HepG2 (cell line): ENCODE data around the gene FNDC3B. TPM values are rescaled to one million over a fixed set of nuclear protein-coding genes. Genes with fewer than 3 reads are reported as not detected.

Source experiments
- ARNT2 ChIP-seq: sonication (generic); formaldehyde crosslinking; IDR thresholded peaks from 2 replicates; pipeline ENCODE4 v1.8.0; 2022; ENCODE audit warnings: mild to moderate bottlenecking, low read depth, missing genetic modification reagents, moderate library complexity
- ATF7 ChIP-seq, 2 experiments: fragments of 450-650 bp in 1 of 2; sonication (generic) in 1 of 2; formaldehyde crosslinking in 1 of 2; IDR thresholded peaks; 2 replicates each; pipeline versions ENCODE4 v1.4.0 to v1.6.1; 2016 to 2020; ENCODE audit warnings: antibody characterized with exemption in 1 of 2, mild to moderate bottlenecking in 1 of 2, missing genetic modification reagents in 1 of 2
- CHCHD3 ChIP-seq: sonication (generic); formaldehyde crosslinking; IDR thresholded peaks from 2 replicates; pipeline ENCODE4 v1.8.0; 2022; ENCODE audit warnings: mild to moderate bottlenecking, missing genetic modification reagents, moderate library complexity
- GATA4 ChIP-seq: sonication (generic); IDR thresholded peaks from 2 replicates; pipeline ENCODE4 v1.6.1; 2016; ENCODE audit warnings: antibody characterized with exemption, low read depth, borderline replicate concordance
- HDAC1 ChIP-seq: sonication (generic); formaldehyde crosslinking; IDR thresholded peaks from 2 replicates; pipeline ENCODE4 v1.5.1; 2020; ENCODE audit warnings: mild to moderate bottlenecking, missing genetic modification reagents
- HDAC6 ChIP-seq: fragments of 200-600 bp; sonication (generic); IDR thresholded peaks from 2 replicates; pipeline ENCODE4 v1.7.0; 2017; ENCODE audit warnings: mild to moderate bottlenecking, antibody characterized with exemption, low read length, low read depth
- MAF1 ChIP-seq: sonication (generic); formaldehyde crosslinking; IDR thresholded peaks from 2 replicates; pipeline ENCODE4 v1.5.0; 2020; ENCODE audit warnings: missing genetic modification reagents, borderline replicate concordance
- RELA ChIP-seq: sonication (generic); formaldehyde crosslinking; IDR thresholded peaks from 2 replicates; pipeline ENCODE4 v1.4.0; 2020; ENCODE audit warnings: missing genetic modification reagents
- REST ChIP-seq, 2 experiments: IDR thresholded peaks; 2 replicates each; pipeline ENCODE4 v1.6.1; 2011 to 2012; ENCODE audit warnings: low read length in 2 of 2, borderline replicate concordance in 1 of 2, low read depth in 1 of 2, mild to moderate bottlenecking in 1 of 2, moderate library complexity in 1 of 2
- SALL1 ChIP-seq: sonication (generic); formaldehyde crosslinking; IDR thresholded peaks from 2 replicates; pipeline ENCODE4 v1.8.0; 2022; ENCODE audit warnings: mild to moderate bottlenecking, missing genetic modification reagents
- TSC22D2 ChIP-seq: sonication (generic); formaldehyde crosslinking; IDR thresholded peaks from 2 replicates; pipeline ENCODE4 v1.5.1; 2020; ENCODE audit warnings: missing genetic modification reagents, mild to moderate bottlenecking, borderline replicate concordance
- ZBTB10 ChIP-seq: sonication (generic); formaldehyde crosslinking; IDR thresholded peaks from 2 replicates; pipeline ENCODE4 v1.4.0; 2020; ENCODE audit warnings: missing genetic modification reagents, borderline replicate concordance
- ZFAT ChIP-seq: sonication (generic); formaldehyde crosslinking; conservative IDR thresholded peaks from 2 replicates; pipeline ENCODE4 v1.8.1; 2023; ENCODE audit warnings: missing genetic modification reagents, inconsistent platforms
- ZMYM4 ChIP-seq: sonication (generic); formaldehyde crosslinking; IDR thresholded peaks from 2 replicates; pipeline ENCODE4 v1.8.1; 2023; ENCODE audit warnings: mild to moderate bottlenecking, missing genetic modification reagents
- ZNF451 ChIP-seq: sonication (generic); formaldehyde crosslinking; IDR thresholded peaks from 2 replicates; pipeline ENCODE4 v1.5.0; 2020; ENCODE audit warnings: mild to moderate bottlenecking, missing genetic modification reagents
- ZNF512 ChIP-seq: sonication (generic); formaldehyde crosslinking; IDR thresholded peaks from 2 replicates; pipeline ENCODE4 v1.4.0; 2020; ENCODE audit warnings: mild to moderate bottlenecking, missing genetic modification reagents
- ZNF644 ChIP-seq: IDR thresholded peaks from 2 replicates; pipeline ENCODE4 v1.6.1; 2016; ENCODE audit warnings: low read depth
- polyA plus RNA-seq, 8 experiments: library from polyadenylated mRNA; depleted of rRNA in 3 of 8; stranded (reverse) in 7 of 8; unstranded in 1 of 8; fragments of >200 nt; fragmentation: Illumina TruSeq in 4 of 8; extraction: Trizol in 4 of 8; gene quantifications; 2 replicates each; pipeline versions ENCODE4 v1.2.1 to v1.2.3, GENCODE V29; 2011 to 2016; ENCODE audit warnings: low read depth in 4 of 8, missing spikeins in 1 of 8, mixed read lengths in 1 of 8; ENCODE audit not compliant: insufficient read depth in 1 of 8
- total RNA-seq, 5 experiments: library from RNA; depleted of rRNA; stranded (reverse); fragments of >200 nt; fragmentation: Illumina TruSeq; extraction: Trizol; gene quantifications; 2 replicates each; pipeline ENCODE4 v1.2.3, GENCODE V29; 2016; ENCODE audit warnings: low read depth in 1 of 5
- TF ChIP-seq, protein P1 (sequence below): sonication (generic); formaldehyde crosslinking; IDR thresholded peaks from 2 replicates; pipeline ENCODE4 v1.4.0; 2020; ENCODE audit warnings: missing genetic modification reagents, borderline replicate concordance

The FNDC3B gene
- total and polyA plus RNA-seq, 2 of the 13 experiments (the other 11 are each of a cell fraction or from before 2014, with no cell fraction given), result 74.8 to 103 TPM

- TF ChIP-seq, protein P1, sequence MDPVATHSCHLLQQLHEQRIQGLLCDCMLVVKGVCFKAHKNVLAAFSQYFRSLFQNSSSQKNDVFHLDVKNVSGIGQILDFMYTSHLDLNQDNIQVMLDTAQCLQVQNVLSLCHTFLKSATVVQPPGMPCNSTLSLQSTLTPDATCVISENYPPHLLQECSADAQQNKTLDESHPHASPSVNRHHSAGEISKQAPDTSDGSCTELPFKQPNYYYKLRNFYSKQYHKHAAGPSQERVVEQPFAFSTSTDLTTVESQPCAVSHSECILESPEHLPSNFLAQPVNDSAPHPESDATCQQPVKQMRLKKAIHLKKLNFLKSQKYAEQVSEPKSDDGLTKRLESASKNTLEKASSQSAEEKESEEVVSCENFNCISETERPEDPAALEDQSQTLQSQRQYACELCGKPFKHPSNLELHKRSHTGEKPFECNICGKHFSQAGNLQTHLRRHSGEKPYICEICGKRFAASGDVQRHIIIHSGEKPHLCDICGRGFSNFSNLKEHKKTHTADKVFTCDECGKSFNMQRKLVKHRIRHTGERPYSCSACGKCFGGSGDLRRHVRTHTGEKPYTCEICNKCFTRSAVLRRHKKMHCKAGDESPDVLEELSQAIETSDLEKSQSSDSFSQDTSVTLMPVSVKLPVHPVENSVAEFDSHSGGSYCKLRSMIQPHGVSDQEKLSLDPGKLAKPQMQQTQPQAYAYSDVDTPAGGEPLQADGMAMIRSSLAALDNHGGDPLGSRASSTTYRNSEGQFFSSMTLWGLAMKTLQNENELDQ (CRISPR knock-in tag), result no peak
- TF ChIP-seq ZFAT (CRISPR knock-in tag), result no peak
- TF ChIP-seq ZMYM4, result peak; percentile 86
- TF ChIP-seq HDAC6, result no peak
- TF ChIP-seq ATF7 (IDR thresholded peaks at IDR 0.05), result no peak
- no peak for TF ChIP-seq ATF7 (CRISPR knock-in tag; IDR thresholded peaks at IDR 0.05)
- peak; percentile 29; the same call in 1 of the 2 replicates for TF ChIP-seq GATA4
- TF ChIP-seq ZNF451, result no peak
- TF ChIP-seq ARNT2 (CRISPR knock-in tag), result peak; percentile 62
- no peak for TF ChIP-seq ZNF512 (CRISPR knock-in tag)
- TF ChIP-seq HDAC1, result peak; percentile 53
- TF ChIP-seq REST (IDR thresholded peaks at IDR 0.05; ENCODE audit: borderline replicate concordance in 1 of 2, low read depth in 1 of 2, low read length in 2 of 2), result peak in 1 of 2 experiments; percentile 46; a peak in 1 of 4 replicates
- peak; percentile 97 for TF ChIP-seq SALL1 (CRISPR knock-in tag)
- TF ChIP-seq MAF1 (CRISPR knock-in tag), result no peak
- no peak for TF ChIP-seq RELA (CRISPR knock-in tag)
- TF ChIP-seq ZBTB10, result 0 out of 2 replicates have a peak, but pooled peaks have one; percentile 42
- TF ChIP-seq ZNF644, result peak; percentile 94
- no peak for TF ChIP-seq CHCHD3 (CRISPR knock-in tag)
- TF ChIP-seq TSC22D2, result no peak
Observed at GRCh38 chr3:172098698-172099494, 59.5 kb downstream of the FNDC3B start (continued).
